Measurements from ENCODE around the gene PCDH12. TPM values are rescaled to one million over a fixed set of nuclear protein-coding genes. Genes with fewer than 3 reads are reported as not detected.

Gene PCDH12
- total RNA-seq, 1 experiment from 2014 or later, result 0.02 TPM

GRCh38 chr5:141965071-141965470 lies 7.1 kb upstream of the PCDH12 start (continued):
- TF ChIP-seq EZH2phosphoT487 (IDR thresholded peaks at IDR 0.05; ENCODE audit: borderline replicate concordance) (no peak), JUND (IDR thresholded peaks at IDR 0.05) (no peak), SIN3A (IDR thresholded peaks at IDR 0.05; ENCODE audit: low read depth) (no peak), CEBPB (IDR thresholded peaks at IDR 0.05; ENCODE audit: low read depth) (no peak), CBX3 (IDR thresholded peaks at IDR 0.05; ENCODE audit: low read depth) (no peak), TCF7L2 (IDR thresholded peaks at IDR 0.05; ENCODE audit: borderline replicate concordance, extremely low read depth, insufficient read depth, insufficient read length) (no peak)

- intact Hi-C loops (cut with micrococcal nuclease), result no loop called here
- POLR2A ChIA-PET, result no interaction called here
- Histone ChIP-seq H3K4me1 (ENCODE audit: control insufficient read depth in 1 of 2, insufficient read depth in 2 of 2, low read length in 2 of 2) (peaks cover 0 to 15% of the 10 kb centered on the region in 2 experiments; a peak in 1 of 4 replicates), H3K9ac (ENCODE audit: low read length) (no peak overlapping the region), H4K20me1 (ENCODE audit: insufficient read depth) (no peaks in the 10 kb centered on the region), H3K27me3 (ENCODE audit: insufficient read depth, low read length) (no peaks in the 10 kb centered on the region), H3K9me2 (ENCODE audit: insufficient read depth) (no peaks in the 10 kb centered on the region), H3K27ac (ENCODE audit: low read depth, low read length) (no peak overlapping the region), H3K4me3 (replicated peaks in 1 of 2; ENCODE audit: low read depth in 1 of 2, low read length in 2 of 2) (no peak overlapping the region), H3K9me3 (ENCODE audit: control insufficient read depth in 1 of 2, insufficient read depth in 1 of 2, low read depth in 1 of 2, low read length in 2 of 2) (no peaks in the 10 kb centered on the region), H3K4me2 (ENCODE audit: low read length) (no peak overlapping the region), H3K79me2 (ENCODE audit: insufficient read depth, low read length) (no peaks in the 10 kb centered on the region), H3K36me3 (ENCODE audit: control insufficient read depth in 1 of 2, insufficient read depth in 2 of 2, low read length in 2 of 2) (no peaks in the 10 kb centered on the region), H2AFZ (ENCODE audit: low read depth, low read length, poor library complexity, severe bottlenecking) (no peak overlapping the region)
- CTCF ChIA-PET, result interaction anchor here (1.0 kb wide), 1 partner anchor 271 kb away, joined by 3 read pairs; no protein-coding TSS in a partner anchor
- ATAC-seq, result no peak
- no peak for DNase-seq (ENCODE audit: low read depth, low spot score)
- RAD21 ChIA-PET (ENCODE audit: low non-redundant PET in 1 of 2, low total read pairs in 2 of 2, uncharacterized antibody in 2 of 2, unreplicated experiment in 2 of 2), result no interaction called here
- BruUV-seq (replicated peaks), result no TSS peak
- TF ChIP-seq CEBPB (IDR thresholded peaks at IDR 0.05; ENCODE audit: low read depth) (no peak), SIN3A (IDR thresholded peaks at IDR 0.05; ENCODE audit: low read depth) (no peak), EZH2phosphoT487 (IDR thresholded peaks at IDR 0.05; ENCODE audit: borderline replicate concordance) (no peak), POLR2AphosphoS5 (IDR thresholded peaks at IDR 0.05; ENCODE audit: low read depth, low read length) (no peak), ZBTB33 (IDR thresholded peaks at IDR 0.05; ENCODE audit: extremely low read depth, insufficient replicate concordance, low read length) (no peak), FOSL1 (IDR thresholded peaks at IDR 0.05; ENCODE audit: low read depth) (no peak), ZFX (IDR thresholded peaks at IDR 0.05) (no peak), SRF (IDR thresholded peaks at IDR 0.05; ENCODE audit: low read depth) (no peak), ZNF274 (IDR thresholded peaks at IDR 0.05; ENCODE audit: low read depth, low read length) (no peak), ELF1 (IDR thresholded peaks at IDR 0.05; ENCODE audit: borderline replicate concordance, low read depth) (no peak), POLR2A (IDR thresholded peaks at IDR 0.05; ENCODE audit: borderline replicate concordance, extremely low read depth, insufficient read depth, insufficient read length) (no peak), EGR1 (IDR thresholded peaks at IDR 0.05; ENCODE audit: low read depth) (no peak), CTCF (IDR thresholded peaks at IDR 0.05 in 2 of 3, conservative IDR thresholded peaks at IDR 0.05 in 1 of 3; ENCODE audit: borderline replicate concordance in 1 of 3, insufficient read depth in 1 of 3, low read depth in 2 of 3, low read length in 2 of 3) (no peak), TCF7L2 (IDR thresholded peaks at IDR 0.05; ENCODE audit: borderline replicate concordance, extremely low read depth, insufficient read depth, insufficient read length) (no peak), EZH2 (IDR thresholded peaks at IDR 0.05) (no peak), SP1 (IDR thresholded peaks at IDR 0.05; ENCODE audit: low read depth) (no peak), YY1 (IDR thresholded peaks at IDR 0.05; ENCODE audit: extremely low read depth, insufficient replicate concordance, low read depth, low read length) (no peak), REST (IDR thresholded peaks at IDR 0.05; ENCODE audit: low read depth) (no peak)
Observed at GRCh38 chr5:141963701-141964100, 5.7 kb upstream of the PCDH12 start.

Data from HCT116 (cell line).